Uterus (tissue), 4 donors: ENCODE measurements around the gene PTPN6. TPM values are rescaled to one million over a fixed set of nuclear protein-coding genes. Genes with fewer than 3 reads are reported as not detected.

Source experiments
- DNase-seq, 2 donors: peaks; one replicate each; pipeline ENCODE4 v3.0.0-alpha.2; 2019 to 2020
- H3K27ac ChIP-seq, 2 donors: fragments of 200-600 bp; sonication (generic); 1 replicate in 1 of 2; 2 replicates in 1 of 2; pipeline ENCODE4 v1.5.1; 2016 to 2018
- H3K27me3 ChIP-seq, 2 donors: fragments of 200-600 bp; sonication (generic); one replicate each; pipeline ENCODE4 v1.5.1; 2018 to 2019; ENCODE audit warnings: control low read depth in 1 of 2
- H3K36me3 ChIP-seq, 2 donors: fragments of 200-600 bp; sonication (generic); one replicate each; pipeline ENCODE4 v1.5.1; 2019; ENCODE audit warnings: control low read depth in 1 of 2
- H3K4me1 ChIP-seq, 2 donors: fragments of 200-600 bp; sonication (generic); one replicate each; pipeline ENCODE4 v1.5.1; 2018 to 2019; ENCODE audit warnings: control low read depth in 1 of 2
- H3K4me3 ChIP-seq, 2 donors: fragments of 200-600 bp; sonication (generic); 1 replicate in 1 of 2; 2 replicates in 1 of 2; pipeline ENCODE4 v1.5.1; 2018 to 2019; ENCODE audit warnings: mild to moderate bottlenecking in 1 of 2
- H3K9me3 ChIP-seq, 2 donors: fragments of 200-600 bp; sonication (generic); one replicate each; pipeline ENCODE4 v1.5.1; 2019; ENCODE audit warnings: control low read depth in 1 of 2
- CTCF ChIP-seq, 4 experiments: fragments of 200-600 bp in 2 of 4; fragments of 450-650 bp in 2 of 4; sonication (generic) in 2 of 4; IDR thresholded peaks; one replicate each; pipeline ENCODE4 v1.5.1; 2016 to 2019; ENCODE audit warnings: antibody characterized with exemption in 4 of 4, mild to moderate bottlenecking in 2 of 4, moderate library complexity in 1 of 4
- POLR2A ChIP-seq, 2 donors: fragments of 450-650 bp; IDR thresholded peaks; one replicate each; pipeline ENCODE4 v1.6.1; 2016; ENCODE audit warnings: antibody characterized with exemption in 2 of 2, mild to moderate bottlenecking in 1 of 2, moderate library complexity in 1 of 2
- intact Hi-C: fragments of 100-400 bp; cut with DNase I; formaldehyde crosslinking; loops from one replicate; pipeline ENCODE4 v1.15.1; 2023; ENCODE audit warnings: low total_unique reads
- total RNA-seq, 4 donors: library from RNA; depleted of rRNA in 3 of 4; stranded (reverse); fragments of >200 nt in 3 of 4; gene quantifications; one replicate each; pipeline versions ENCODE4 v1.1.0 to v1.2.4, GENCODE V29; 2014 to 2023
- donor health status: DM: yes; HTN: yes; CAD: no.

The PTPN6 gene
- total RNA-seq, 4 donors from 2014 or later, result 0.59 to 19.8 (median 5.9) TPM

GRCh38 chr12:6925239-6925539 is 26.0 kb upstream of the PTPN6 start:
- intact Hi-C loops, result no loop called here
- Histone ChIP-seq H3K9me3 (no peaks in the 10 kb centered on the region), H3K4me1 (peaks cover 3 to 13% of the 10 kb centered on the region in 2 donors), H3K36me3 (no peaks in the 10 kb centered on the region), H3K27ac (peak overlapping the region; percentile 97 to 99), H3K27me3 (no peaks in the 10 kb centered on the region), H3K4me3 (peak overlapping the region in 1 of 2 donors; percentile 74)
- no peak for DNase-seq
- TF ChIP-seq CTCF (IDR thresholded peaks at IDR 0.05) (no peak), POLR2A (IDR thresholded peaks at IDR 0.05) (no peak)

GRCh38 chr12:6925540-6926279 is 25.4 kb upstream of the PTPN6 start:
- peak; percentile 80 to 90 for DNase-seq
- H3K4me1 ChIP-seq, result peaks cover 3 to 14% of the 10 kb centered on the region in 2 donors
- intact Hi-C loops, result no loop called here
- no peaks in the 10 kb centered on the region for H3K36me3 ChIP-seq
- peak overlapping the region; percentile 74 to 93 for H3K4me3 ChIP-seq
- peak; percentile 38 to 57 for TF ChIP-seq POLR2A (IDR thresholded peaks at IDR 0.05)
- TF ChIP-seq CTCF (IDR thresholded peaks at IDR 0.05), result peak in 2 of 4 experiments; percentile 19 to 55
- H3K27ac ChIP-seq, result peak overlapping the region; percentile 97 to 99
- no peaks in the 10 kb centered on the region for H3K27me3 ChIP-seq
- no peaks in the 10 kb centered on the region for H3K9me3 ChIP-seq

- Histone ChIP-seq H3K4me1 (peaks cover 8 to 18% of the 10 kb centered on the region in 2 donors), H3K4me3 (peak within 1 kb of the TSS; percentile 74 to 93), H3K27ac (peak within 1 kb of the TSS; percentile 97 to 99), H3K27me3 (no peaks in the 10 kb centered on the region), H3K9me3 (no peaks in the 10 kb centered on the region), H3K36me3 (no peaks in the 10 kb centered on the region)
- intact Hi-C loops, result no loop called here
- peak; percentile 92 to 94 for DNase-seq
- TF ChIP-seq POLR2A (IDR thresholded peaks at IDR 0.05), result peak in 1 of 2 donors; percentile 75
- peak in 1 of 4 experiments; percentile 19 for TF ChIP-seq CTCF (IDR thresholded peaks at IDR 0.05)
These were observed 23.7 kb upstream of the PTPN6 start, which contains the start of gene ATN1 for GRCh38 chr12:6927379-6928021. TSS of gene ATN1 (plus strand) at chr12:6927959. CDS start at chr12:6934002, 6,043 bp downstream.

DNA sequence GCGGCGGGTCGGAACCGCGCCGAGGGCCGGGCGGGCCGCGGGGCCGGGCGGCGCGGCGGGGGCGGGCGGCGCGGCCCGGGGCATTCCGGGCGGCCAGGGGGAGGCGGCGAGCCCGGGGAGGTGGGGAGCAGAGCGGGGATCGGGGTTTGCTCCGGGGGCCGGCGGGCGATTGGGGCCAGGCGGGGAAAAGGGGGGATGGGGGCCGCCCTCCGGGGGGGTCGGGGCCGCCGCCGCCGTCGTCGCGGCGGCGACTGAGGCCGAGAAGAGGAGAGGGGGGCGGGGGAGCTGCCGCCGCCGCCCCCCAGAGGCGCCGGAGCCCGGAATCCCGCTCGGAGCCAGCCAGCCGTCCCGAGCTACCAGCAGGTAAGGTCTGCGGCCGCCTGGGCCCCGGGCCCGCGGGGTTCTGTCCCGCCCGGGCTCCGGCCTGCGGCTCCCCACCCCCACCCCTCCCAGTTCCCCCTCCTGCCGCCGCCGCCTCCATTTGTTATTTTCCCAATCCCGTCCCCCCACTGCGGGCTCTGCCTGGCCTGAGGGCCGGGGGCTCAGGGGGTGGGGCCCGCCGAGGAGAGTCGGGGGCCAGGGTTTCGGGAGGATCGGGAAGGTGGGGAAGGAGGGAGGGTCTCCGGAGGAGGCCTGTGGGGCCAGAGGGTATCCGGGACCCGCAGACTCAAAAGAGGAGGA is 23.0 kb upstream of the PTPN6 start:
- H3K36me3 ChIP-seq, result no peaks in the 10 kb centered on the region
- peak overlapping the region; percentile 97 to 99 for H3K27ac ChIP-seq
- peak; percentile 47 to 51 for DNase-seq
- TF ChIP-seq POLR2A (IDR thresholded peaks at IDR 0.05), result no peak
- no peak for TF ChIP-seq CTCF (IDR thresholded peaks at IDR 0.05)
- peaks cover 10 to 18% of the 10 kb centered on the region in 2 donors for H3K4me1 ChIP-seq
- H3K4me3 ChIP-seq, result peak overlapping the region; percentile 74 to 93
- H3K9me3 ChIP-seq, result no peaks in the 10 kb centered on the region
- no peaks in the 10 kb centered on the region for H3K27me3 ChIP-seq
- intact Hi-C loops, result no loop called here
